GM19238 (cell line): ENCODE results near the gene HOXB8.

ENCODE experiments used
- DNase-seq: peaks from one replicate; pipeline ENCODE4 v3.0.0; 2011; ENCODE audit warnings: low spot score; ENCODE audit not compliant: insufficient read length

The HOXB8 gene

GRCh38 chr17:48586355-48587258 lies 28.5 kb downstream of the HOXB8 start:
- DNase-seq, result peak; percentile 62

DNA sequence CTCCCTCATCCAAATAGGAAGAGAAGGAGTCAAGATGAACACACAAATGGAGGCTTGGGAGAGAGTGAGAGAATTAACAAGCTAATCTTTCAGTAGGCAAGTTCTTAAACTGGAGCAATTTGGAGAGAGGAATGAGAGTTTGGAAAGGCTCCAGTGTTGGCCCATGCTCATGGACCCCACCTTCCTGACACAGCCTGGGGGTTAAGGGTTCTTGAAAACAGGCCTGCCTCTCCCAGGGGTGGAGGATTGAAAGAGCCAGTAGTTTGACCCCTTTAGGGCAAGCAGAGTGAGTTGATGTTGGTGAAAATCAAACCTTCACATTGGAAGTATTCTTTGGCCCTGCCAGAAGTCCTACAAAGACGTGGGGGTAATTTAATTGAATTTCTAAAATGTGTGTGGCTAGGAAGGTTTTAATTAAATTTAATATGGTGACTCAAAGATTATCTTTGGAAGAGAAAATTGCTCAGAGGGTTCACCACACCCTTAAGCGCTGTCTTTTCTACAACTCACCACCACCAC lies 30.8 kb downstream of the HOXB8 start:
- DNase-seq, result no peak

GRCh38 chr17:48583708-48584222 lies 31.3 kb downstream of the HOXB8 start:
- no peak for DNase-seq

GRCh38 chr17:48582750-48583069 lies 32.4 kb downstream of the HOXB8 start:
- DNase-seq, result no peak

DNA sequence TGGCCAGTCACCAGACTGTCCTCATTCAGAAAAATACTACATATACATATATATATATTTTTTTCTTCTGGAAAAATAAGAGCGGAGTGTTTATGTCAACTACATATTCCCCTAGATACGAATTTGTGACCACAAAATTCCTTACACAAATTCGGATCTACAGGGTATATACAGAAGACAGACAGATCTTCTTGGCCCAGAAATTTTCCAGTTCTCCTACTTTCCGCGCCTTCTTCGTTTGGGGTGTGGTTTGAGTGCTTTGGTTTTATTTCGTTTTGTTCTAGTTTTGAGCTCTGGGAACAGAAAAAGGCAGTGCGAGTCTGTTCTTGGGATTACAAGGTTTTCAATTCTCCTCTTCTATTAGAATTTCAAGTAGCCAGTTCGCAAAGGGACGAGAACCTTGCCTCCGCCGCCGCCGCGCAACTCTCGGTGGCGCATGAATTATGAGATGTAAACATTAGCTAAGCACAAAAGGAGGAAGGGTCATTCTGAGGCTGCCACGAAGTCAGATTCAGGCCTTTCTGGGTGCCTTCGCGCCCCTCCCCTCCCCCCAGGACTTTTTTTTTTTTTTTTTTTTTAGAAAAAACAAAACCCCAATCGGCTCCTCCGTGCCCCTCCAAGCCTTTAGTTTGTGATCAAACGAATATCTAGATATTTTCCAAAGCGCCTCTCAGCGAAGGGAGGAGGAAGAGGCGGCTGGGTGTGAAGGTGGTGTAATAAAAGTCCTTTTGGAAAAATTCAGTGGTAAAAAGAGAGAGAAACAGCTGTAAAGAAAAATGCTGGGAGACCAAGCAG lies 35.1 kb downstream of the HOXB8 start:
- DNase-seq, result no peak

DNA sequence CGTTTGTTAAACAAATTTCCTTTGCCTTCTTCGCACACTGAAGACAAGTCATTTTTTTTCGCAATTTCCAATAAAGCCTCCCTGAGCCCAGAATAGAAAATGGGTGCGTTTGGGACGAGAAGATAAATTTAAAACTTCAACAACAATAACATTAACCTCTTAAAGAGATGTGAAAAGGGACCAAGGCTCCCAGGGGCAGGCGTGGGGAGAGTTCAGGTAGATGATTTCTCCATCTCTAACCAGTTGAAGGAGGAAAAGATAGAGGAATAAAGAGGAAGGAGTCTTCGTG lies 35.7 kb downstream of the HOXB8 start:
- no peak for DNase-seq

GRCh38 chr17:48578616-48579470 lies 36.2 kb downstream of the HOXB8 start:
- no peak for DNase-seq

GRCh38 chr17:48577946-48578615 lies 37.0 kb downstream of the HOXB8 start, which contains the start of gene HOXB4:
HOXB4 (minus strand) TSS chr17:48578350; CDS start chr17:48578319, 31 bp downstream.
- peak; percentile 82 for DNase-seq

- no peak for DNase-seq
Measured at GRCh38 chr17:48577330-48577945, 37.7 kb downstream of the HOXB8 start.

DNA sequence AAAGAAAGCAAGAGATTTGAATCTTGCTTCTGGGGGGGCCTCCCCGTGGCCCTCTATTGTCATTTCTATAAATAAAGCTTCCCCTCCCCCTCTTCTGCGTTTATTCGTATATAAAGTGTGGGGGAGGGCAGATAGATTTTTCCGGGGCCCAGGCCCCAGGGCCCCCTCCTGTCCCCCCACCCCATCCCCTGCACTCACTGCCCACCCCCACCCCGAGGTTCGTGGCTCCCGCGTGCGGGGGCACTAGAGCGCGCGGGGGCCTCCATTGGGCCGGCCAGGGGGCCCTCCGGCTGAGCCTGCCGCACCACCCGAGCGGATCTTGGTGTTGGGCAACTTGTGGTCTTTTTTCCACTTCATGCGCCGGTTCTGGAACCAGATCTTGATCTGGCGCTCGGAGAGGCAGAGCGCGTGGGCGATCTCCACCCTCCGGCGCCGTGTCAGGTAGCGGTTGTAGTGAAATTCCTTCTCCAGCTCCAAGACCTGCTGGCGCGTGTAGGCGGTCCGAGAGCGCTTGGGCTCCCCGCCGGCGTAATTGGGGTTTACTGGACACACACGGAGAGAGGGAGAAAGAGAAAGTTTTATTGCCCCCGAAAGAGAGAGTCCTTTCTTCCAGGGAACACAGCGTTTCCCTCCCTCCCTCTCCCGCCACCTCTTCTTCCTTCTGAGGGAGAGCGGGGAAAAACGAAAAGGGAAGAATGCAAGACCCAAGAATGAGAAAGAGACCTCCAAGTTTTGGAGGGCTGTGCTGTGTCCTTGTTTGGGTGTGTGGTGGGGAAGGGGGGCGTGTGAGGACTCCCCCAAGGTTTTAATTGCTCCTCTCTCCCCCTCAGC lies 38.4 kb downstream of the HOXB8 start:
- DNase-seq, result no peak

DNA sequence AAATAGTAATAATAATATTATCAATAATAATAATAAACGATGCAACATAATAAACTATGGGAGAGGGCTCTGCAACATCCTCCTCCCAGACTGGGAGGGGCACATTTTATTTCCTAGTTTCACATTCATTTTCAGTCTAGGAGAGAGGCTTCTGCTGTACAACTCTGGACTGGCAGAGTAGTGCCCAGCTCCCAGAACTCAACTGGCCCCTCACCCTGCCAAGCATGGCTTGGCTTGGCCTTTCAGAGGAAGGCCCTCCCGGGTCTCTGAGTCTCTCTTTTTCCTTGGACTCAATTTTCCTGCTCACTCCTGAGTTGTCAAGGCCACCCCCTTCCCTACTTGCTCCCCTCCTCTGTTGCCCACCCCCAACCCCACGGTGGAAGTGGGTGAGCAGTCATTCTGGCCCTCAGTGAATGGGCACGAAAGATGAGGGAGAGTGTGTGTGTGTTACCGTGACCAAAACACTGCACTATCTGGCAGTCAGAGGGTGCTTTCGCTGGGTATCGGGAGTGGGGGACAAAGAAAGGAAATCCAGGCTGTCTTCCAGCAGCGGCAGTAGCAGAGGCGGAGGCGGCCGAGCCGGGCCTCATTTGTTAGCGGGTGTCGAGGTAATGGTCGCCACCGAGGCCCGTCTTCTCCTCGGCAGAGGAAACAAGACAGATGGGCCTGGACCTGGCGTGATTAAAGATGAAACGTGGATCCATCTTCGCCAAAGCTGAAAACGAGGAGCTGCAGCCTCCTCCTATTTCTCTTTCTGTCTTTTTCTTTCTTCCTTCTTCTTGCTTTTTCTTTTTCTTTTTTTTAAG lies 39.2 kb downstream of the HOXB8 start:
- DNase-seq, result no peak

DNA sequence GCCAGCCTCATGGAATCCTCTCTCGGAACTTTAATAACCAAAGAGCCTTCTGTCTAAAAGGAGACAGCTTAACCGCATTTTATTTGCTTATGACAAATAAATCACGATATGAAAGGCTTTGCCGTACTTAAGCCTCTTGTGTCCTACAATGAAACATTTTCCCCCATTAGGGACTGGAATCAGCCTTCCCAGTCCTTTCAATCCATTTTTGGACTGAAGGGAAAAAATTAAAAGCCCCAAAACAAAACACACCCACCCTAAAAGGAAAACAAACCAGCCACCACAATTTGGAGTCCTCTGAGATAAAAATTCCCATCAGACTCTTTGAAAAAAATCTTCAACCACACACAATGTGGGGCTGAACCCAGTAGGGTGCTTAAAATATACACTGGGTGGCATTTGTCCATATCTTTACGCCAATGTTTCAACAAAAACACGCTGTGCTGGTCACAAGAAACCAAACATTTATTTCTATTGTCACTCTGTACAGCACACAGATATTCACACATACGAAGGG lies 40.0 kb downstream of the HOXB8 start:
- DNase-seq, result no peak

DNA sequence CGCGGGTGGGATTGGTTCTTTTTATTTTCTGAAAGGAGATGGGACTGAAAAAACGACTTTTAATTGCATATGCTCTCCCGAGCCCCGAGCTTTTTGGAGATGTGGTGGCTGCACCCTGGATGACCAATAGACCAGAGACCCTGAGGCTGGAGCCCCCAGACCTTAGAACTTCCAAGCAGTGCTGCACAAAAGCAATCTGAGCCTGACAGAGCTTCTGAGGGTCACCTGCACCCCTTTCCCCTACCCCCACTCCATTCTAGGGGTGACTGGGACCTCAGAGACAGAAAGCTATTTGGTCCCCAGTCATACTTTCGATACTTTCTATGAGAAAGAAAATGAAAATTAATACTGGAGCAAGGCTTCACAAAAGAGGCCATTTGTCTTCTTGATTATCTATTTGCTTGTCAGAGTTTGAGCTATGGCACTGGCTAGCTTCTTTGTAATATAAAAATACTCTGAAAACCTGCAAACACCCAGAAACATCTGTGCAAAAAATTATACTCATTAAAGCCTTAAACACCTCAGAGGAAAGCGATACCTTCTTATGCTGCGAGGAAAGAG lies 40.5 kb downstream of the HOXB8 start:
- no peak for DNase-seq

- no peak for DNase-seq
Measured at GRCh38 chr17:48571826-48572417, 43.2 kb downstream of the HOXB8 start.

DNA sequence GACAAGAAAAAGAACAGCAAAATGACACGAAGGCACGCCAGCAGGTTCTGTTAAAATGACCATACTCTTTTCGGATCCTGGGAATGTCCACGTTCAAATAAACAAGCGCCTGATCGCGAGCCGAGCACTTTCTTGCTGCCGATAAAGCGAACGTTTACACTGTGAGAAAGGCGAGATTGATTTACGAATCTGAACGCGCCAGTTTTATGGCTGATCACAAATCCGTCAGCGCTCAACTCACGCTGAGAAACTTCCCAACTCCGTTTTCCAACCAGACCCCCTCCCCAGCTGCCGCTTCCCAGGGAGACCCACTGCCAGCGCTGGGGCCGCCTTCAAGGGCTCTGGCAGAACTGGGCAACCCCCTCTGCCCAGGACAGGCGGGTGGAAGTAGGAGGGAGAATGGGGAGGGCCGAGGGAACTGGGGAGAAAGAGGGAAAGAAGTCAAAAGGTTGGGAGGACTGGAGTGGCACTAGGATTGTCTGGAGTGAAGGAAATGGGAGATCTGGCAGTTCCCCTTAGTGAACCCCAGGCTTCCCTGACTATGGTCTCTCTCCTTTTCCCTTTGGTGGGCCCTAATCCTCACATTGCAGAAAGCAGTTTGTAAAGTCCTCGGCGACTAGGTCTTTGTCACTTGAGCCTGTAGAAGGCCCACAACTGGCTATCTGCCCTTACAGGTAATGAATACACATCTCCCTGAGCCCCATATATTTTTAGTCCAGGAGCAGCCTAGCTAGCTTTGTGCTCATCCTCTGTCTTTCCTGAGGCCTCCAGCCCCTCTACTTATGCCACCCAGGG lies 43.9 kb downstream of the HOXB8 start:
- DNase-seq, result no peak

DNA sequence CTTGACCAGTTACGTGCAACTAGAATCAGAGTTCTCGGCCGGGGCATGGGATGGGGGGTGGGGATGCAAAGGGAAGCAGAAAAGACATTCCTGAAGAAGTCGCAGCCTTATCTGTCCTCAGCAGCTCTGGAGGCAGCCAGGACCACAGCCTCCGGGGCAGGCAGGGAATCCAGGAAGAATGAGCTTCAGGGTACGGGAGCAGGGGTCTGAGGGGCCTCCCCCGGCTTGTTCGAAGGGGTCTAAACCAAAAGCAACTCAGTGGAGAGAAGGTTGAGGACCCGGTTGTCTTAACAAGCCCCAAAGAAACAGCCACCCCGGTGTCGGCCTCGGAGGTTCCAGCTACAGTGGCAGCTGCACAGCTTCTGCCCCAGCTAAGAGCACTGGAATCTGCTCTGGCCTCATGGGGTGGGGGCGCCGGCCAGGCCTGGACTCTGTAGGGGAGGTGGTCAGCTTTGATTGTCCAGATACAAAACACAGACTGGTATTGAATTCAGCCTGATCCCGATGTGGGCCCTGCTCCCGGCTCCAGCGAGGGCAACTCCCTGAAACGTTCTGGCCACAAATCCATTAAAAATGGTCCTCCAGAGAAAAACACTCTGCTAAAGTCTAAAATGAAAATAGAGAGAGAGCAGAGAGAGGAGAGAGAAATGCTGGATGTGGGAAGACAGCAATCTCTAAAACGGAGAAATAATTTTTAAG lies 44.6 kb downstream of the HOXB8 start:
- no peak for DNase-seq
